HG03354 (cell line): ENCODE data around the gene OR1S2.
"Not testable (repeated sequence)": the region's sequence is repeated elsewhere in the genome, so short reads cannot be mapped to it uniquely, and the experiment has no call there.

Source experiments
- ATAC-seq: cut with Tn5 transposase; IDR thresholded peaks from one replicate; pipeline ENCODE4 v1.9.1; 2021; ENCODE audit warnings: mild to moderate bottlenecking; ENCODE audit not compliant: unreplicated experiment, poor library complexity, severe bottlenecking

OR1S2 gene

GRCh38 chr11:58204042-58204441 is at the start of gene OR1S2:
OR1S2 (minus strand) TSS chr11:58204142; CDS start chr11:58204142, 0 bp downstream.
- no peak for ATAC-seq

GRCh38 chr11:58243954-58244353 is 40.0 kb upstream of the OR1S2 start:
- ATAC-seq, result no peak

GRCh38 chr11:58227956-58228615 is 24.1 kb upstream of the OR1S2 start:
- ATAC-seq, result no peak

GRCh38 chr11:58222721-58223120 is 18.8 kb upstream of the OR1S2 start:
- no peak for ATAC-seq

GRCh38 chr11:58216476-58216875 is 12.5 kb upstream of the OR1S2 start:
- no peak for ATAC-seq

- not testable (repeated sequence) for ATAC-seq
These were observed 8.5 kb upstream of the OR1S2 start, which contains the start of gene OR1S1 for GRCh38 chr11:58212420-58212819. OR1S1 (plus strand) TSS chr11:58212720.

GRCh38 chr11:58199271-58199670 is 4.7 kb downstream of the OR1S2 start:
- ATAC-seq, result no peak

- no peak for ATAC-seq
These were observed 8.0 kb downstream of the OR1S2 start for GRCh38 chr11:58195939-58196338.

- no peak for ATAC-seq
These were observed 10.6 kb downstream of the OR1S2 start for GRCh38 chr11:58193391-58193790.

- ATAC-seq, result no peak
These were observed 11.7 kb downstream of the OR1S2 start for GRCh38 chr11:58192229-58192628.

- ATAC-seq, result no peak
These were observed 15.2 kb downstream of the OR1S2 start, which contains the start of gene OR9Q2 for GRCh38 chr11:58188770-58189169. OR9Q2 (plus strand) TSS chr11:58189070; CDS start chr11:58190491, 1,421 bp downstream.

GRCh38 chr11:58186938-58187337 is 17.0 kb downstream of the OR1S2 start:
- ATAC-seq, result no peak

- no peak for ATAC-seq
These were observed 24.3 kb downstream of the OR1S2 start for GRCh38 chr11:58179648-58180047.

GRCh38 chr11:58178444-58178843 is 25.5 kb downstream of the OR1S2 start:
- no peak for ATAC-seq

- ATAC-seq, result no peak
These were observed 26.4 kb downstream of the OR1S2 start for GRCh38 chr11:58177409-58178054.

- ATAC-seq, result no peak
These were observed 38.3 kb downstream of the OR1S2 start for GRCh38 chr11:58165504-58166106.

- ATAC-seq, result no peak
These were observed 39.0 kb downstream of the OR1S2 start for GRCh38 chr11:58164990-58165389.

- no peak for ATAC-seq
These were observed 39.6 kb downstream of the OR1S2 start for GRCh38 chr11:58164389-58164788.
